ENCODE results near the gene FXYD3. TPM values are rescaled to one million over a fixed set of nuclear protein-coding genes. Genes with fewer than 3 reads are reported as not detected.
A peak's percentile ranks its signal among the peaks of the same experiment; 100 is the strongest.

Gene FXYD3
- total RNA-seq, 1 donor from 2014 or later = 24.1 TPM

DNA sequence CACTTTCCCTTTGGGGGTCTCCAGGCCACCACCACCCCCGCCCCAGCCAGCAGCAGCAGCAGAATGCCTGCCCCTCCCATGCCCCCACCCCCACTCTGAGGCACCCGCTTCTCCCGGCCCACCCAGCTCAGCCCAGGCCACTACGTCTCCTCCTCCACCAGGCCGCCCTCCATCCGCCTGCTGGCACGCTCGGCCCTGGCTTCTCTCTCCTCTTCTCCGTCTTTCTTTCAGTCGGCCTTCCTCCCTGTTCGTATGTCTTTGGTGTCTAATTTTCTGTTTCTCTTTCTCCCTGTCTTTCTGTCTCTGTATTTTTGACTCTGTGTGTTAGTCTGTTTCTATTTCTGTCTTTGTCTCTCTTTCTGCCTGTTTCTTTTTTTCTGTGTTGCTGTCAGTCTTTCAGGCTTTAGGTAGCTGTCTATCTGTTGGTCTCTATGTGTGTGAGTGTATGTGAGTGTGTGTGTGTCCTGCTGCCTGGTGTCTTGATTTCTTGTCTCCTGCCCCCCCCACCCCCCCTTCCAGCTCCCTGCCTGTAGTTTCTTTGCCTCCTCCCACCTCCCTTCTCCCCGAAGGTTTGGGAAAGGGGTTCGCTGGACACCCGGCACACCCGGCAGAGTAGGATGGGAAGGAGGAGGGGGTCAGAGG, 19.1 kb downstream of the FXYD3 start, which contains the start of gene LGI4:
Gene LGI4, minus strand, starts transcription at position 459 of the 642 bp plus-strand sequence. Its CDS starts 379 bp downstream, at position 80.
- ATAC-seq (peak; percentile 2), DNase-seq (ENCODE audit: low spot score) (no peak)
- intact Hi-C loops (cut with DNase I) = no loop called here

DNA sequence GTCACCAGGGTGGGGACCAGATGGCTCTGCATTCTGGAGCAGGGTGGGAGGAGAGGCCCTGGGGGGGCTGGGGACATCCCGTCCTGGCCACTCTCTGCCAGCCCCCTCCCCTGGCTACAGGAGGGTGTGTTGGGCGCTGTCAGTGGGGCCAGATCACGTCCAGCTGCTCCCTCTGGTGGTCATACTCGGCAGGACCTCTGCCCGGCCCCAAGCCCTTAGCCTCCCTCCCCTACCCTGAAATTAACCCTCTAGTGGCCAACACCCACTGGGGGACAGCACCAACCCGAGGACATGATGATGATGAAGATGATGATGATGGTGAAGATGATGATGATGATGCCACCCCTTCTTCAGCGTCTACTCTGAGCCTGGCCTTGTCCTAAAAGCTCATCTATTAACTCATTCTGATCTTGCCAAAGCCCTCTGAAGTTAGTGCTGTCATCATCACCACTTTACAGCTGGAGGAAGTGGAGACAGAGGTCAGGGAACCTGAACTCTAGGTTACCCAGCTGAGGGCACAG, 19.8 kb downstream of the FXYD3 start:
- peak; percentile 95 for DNase-seq (ENCODE audit: low spot score)
- intact Hi-C loops (cut with DNase I) = no loop called here

DNA sequence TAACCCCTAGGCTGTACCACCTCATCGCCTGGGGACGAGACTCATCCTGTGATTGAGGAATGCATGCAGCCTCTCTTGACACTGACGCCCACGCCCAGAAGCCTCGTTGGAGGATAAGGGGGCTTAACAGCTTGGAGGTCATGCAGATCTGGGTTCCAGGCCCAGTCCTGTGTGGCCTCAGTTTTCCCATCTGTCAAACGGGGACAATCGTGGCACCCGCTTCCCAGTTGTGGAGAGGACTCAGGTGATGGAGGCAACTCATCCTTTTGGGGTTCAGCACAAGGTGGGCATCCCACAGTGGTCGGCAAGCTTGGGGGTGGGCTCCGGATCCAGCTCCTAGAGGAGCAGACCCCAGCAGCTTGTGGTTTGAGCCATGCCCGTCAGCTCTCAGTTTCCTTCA, 20.6 kb downstream of the FXYD3 start:
- intact Hi-C loops (cut with DNase I) = no loop called here
- DNase-seq (ENCODE audit: low spot score) = no peak
- no peak for ATAC-seq

More for the DNA sequence above, 19.8 kb downstream of the FXYD3 start:
- peak; percentile 64 for ATAC-seq

DNA sequence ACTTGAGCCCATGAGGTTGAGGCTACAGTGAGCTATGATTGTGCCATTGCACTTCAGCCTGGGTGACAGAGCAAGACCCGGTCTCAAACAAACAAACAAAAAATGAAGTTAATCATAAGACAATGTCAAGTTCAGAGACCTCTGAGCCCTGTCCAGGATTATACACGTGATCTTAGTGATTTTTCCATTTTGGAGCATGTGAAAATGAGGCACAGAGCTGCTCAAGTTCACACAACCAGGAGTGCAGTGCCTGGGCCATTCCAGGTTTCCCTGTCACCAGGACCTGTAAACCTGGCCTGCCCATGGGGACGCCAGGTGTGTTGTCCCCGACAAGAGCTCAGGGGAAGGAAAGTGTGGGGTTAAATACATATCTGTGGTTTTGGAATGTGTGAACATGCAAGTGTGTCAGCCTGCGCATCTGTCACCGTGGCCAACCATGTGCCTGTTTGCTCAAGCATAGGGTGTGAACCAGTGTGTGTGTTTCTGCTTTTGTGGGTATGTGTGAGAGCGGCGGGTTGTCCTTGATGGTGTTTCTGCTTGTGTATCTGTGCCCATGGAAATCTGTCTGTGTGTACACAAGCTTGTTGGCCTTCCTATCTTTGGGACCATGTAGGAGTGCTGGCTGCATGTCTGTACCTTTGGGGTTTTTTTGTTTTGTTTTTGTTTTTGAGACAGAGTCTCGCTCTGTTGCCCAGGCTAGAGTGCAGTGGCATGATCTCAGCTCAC, 21.5 kb downstream of the FXYD3 start:
- intact Hi-C loops (cut with DNase I) = no loop called here
- DNase-seq (ENCODE audit: low spot score) (no peak), ATAC-seq (no peak)

GRCh38 chr19:35138305-35138892, 22.8 kb downstream of the FXYD3 start, which contains the start of gene FXYD1:
TSS of gene FXYD1 (plus strand) at chr19:35138824. CDS start at chr19:35140080, 1,256 bp downstream.
- DNase-seq (ENCODE audit: low spot score) = peak; percentile 84
- intact Hi-C loops (cut with DNase I) = no loop called here

GRCh38 chr19:35140207-35140961, 24.8 kb downstream of the FXYD3 start:
- no peak for ATAC-seq
- DNase-seq (ENCODE audit: low spot score) = no peak
- intact Hi-C loops (cut with DNase I) = loop anchor here (5.0 to 10.0 kb wide), 3 partner anchors 73 to 574 kb away; partner anchors contain the start of genes KMT2B and USF2

More at GRCh38 chr19:35138305-35138892, 22.8 kb downstream of the FXYD3 start, which contains the start of gene FXYD1:
- peak; percentile 41 for ATAC-seq

DNA sequence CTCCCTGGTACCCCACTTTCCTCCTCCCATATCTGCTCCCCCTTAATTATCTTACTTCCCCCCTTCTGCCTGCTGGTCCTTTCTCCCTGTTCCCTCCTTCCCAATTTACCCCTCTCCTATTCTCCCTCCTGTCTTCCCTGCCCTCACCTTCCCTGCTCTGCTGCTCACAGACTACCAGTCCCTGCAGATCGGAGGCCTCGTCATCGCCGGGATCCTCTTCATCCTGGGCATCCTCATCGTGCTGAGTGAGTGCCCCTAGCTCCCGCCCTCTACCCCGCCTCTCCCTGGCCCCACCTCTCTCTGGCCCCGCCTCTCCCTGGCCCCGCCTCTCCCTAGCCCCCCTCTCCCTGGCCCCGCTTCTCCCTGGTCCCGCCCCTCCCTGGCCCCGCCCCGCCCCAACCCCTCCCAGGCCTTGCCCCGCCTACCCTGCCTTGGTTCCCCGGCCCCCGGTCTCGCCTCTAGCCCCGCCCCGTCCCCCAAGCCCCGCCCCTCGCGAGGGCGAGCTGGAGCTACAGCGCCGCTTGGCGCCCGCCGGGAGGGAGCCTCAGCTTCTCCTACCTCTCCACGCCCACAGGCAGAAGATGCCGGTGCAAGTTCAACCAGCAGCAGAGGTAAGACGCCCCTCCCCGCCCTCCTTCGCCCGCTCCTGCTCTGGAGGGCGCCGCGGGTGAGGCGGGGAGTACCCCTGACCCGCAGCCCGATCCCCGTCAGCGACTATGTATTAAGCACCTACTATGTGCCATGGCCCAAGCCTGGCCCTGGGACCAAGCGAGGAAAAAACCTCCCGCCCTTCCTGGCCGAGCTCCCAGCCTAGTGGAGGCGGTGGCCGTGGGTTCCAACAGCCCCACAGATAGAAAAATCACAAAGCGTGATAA, 25.6 kb downstream of the FXYD3 start:
- peak; percentile 98 for DNase-seq (ENCODE audit: low spot score)
- peak; percentile 79 for ATAC-seq
- intact Hi-C loops (cut with DNase I) = loop anchor here (5.0 to 10.0 kb wide), 3 partner anchors 74 to 574 kb away; partner anchors contain the start of genes KMT2B and USF2

GRCh38 chr19:35141837-35142605, 26.4 kb downstream of the FXYD3 start:
- ATAC-seq = no peak
- intact Hi-C loops (cut with DNase I) = loop anchor here (5.0 to 10.0 kb wide), 3 partner anchors 75 to 573 kb away; partner anchors contain the start of genes KMT2B and USF2
- peak; percentile 76 for DNase-seq (ENCODE audit: low spot score)

DNA sequence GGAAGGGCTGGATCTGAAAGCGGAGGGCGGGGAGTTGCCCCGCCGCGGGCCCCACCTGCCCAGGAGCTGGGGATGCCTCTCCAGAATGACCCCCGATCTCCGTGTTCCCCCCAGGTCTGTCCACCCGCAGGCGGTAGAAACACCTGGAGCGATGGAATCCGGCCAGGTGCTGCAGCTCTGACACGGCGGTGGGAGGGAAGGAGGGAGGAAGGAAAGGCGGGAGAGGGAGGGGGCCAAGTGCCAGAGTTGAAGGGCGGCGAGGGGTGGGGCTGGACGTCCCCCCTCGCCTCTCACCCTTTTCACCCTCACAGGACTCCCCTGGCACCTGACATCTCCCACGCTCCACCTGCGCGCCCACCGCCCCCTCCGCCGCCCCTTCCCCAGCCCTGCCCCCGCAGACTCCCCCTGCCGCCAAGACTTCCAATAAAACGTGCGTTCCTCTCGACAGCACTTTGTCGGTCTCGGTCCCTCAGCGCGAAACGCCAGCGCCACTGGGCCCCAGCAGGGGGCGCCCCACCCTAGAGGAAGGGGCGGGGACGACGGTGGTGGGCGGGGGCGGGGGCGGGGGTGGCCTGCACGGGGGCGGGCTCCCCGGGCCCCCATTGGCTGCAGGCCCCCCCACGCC, 27.1 kb downstream of the FXYD3 start:
- intact Hi-C loops (cut with DNase I) = loop anchor here (5.0 to 10.0 kb wide), 3 partner anchors 75 to 572 kb away; partner anchors contain the start of genes KMT2B and USF2
- DNase-seq (ENCODE audit: low spot score) = peak; percentile 77
- ATAC-seq = no peak

DNA sequence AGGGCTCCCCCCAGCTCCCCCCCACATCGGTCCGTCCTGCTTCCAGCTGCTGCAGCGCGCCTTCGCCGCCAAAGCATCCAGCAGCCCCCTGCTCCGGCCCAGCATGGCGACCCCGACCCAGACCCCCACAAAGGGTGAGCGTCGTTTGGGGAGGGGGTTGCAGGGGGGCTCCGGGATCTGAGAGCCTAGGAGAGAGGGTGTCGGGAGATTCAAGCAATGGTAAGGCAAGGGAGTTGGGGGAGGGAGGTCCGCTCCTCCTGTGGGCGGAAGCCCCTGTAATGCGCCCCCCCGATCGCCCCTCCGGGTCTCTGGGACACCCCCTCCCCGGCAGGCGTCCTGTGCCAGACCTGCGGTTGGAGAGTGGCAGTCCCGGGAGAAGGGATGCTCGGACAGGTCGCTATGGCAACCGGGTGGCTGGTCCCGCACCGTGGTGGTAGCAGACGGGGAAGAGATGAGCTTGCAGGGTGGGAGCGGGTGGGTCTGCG, 27.6 kb downstream of the FXYD3 start, which contains the start of gene FXYD7:
Gene FXYD7, plus strand, starts transcription at position 25 of the 485 bp plus-strand sequence. Its CDS starts 79 bp downstream, at position 104.
- DNase-seq (ENCODE audit: low spot score) (no peak), ATAC-seq (no peak)
- intact Hi-C loops (cut with DNase I) = loop anchor here (5.0 to 10.0 kb wide), 3 partner anchors 76 to 572 kb away; partner anchors contain the start of genes KMT2B and USF2

GRCh38 chr19:35143818-35144217, 28.2 kb downstream of the FXYD3 start:
- intact Hi-C loops (cut with DNase I) = loop anchor here (5.0 to 10.0 kb wide), 3 partner anchors 77 to 571 kb away; partner anchors contain the start of genes KMT2B and USF2
- ATAC-seq = no peak
- no peak for DNase-seq (ENCODE audit: low spot score)

- DNase-seq (ENCODE audit: low spot score) (no peak), ATAC-seq (no peak)
- intact Hi-C loops (cut with DNase I) = loop anchor here (5.0 to 10.0 kb wide), 3 partner anchors 77 to 571 kb away; partner anchors contain the start of genes KMT2B and USF2
Measured at GRCh38 chr19:35144259-35144599, 28.6 kb downstream of the FXYD3 start.

DNA sequence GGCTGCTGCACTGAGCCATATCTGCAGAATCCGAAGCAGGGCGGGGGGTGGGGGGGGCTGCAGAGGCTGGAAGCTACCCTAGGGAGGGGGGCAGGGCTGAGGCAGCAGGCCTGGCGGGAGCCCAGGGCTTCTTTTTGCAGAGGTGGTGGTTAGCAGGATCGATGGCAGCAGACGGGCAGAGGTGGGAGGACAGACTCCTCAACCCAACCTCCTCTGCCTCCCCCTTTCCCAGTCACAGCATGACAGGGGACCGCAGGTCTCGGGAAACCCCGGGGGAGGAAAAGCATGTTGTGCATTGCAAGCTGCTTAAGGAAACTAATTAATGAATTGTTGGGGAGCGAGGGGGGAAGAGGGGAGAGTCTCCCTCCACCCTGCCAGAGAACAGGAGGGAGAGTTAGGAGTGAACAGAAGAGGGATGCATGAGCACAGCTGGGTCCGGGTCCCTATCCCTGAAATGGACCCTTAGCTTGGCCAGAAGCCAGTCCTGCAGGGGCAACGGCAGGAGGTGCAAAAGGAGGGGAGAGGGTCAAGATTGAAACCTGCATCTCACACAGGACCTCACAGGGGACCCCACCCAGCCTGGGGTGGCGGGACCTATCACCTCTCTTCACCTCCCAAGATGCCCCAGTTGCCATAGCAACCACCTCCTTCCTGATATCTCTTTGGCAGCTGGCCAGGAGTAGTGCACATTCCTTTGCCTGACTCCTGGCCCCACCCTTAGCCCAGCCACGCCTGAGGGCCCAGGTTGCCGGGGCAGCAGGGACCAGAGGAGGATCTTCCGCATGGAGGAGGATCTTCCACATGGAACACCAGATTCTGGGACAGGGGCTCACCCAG, 29.2 kb downstream of the FXYD3 start:
- DNase-seq (ENCODE audit: low spot score) = no peak
- intact Hi-C loops (cut with DNase I) = loop anchor here (5.0 to 10.0 kb wide), 3 partner anchors 78 to 570 kb away; partner anchors contain the start of genes KMT2B and USF2

DNA sequence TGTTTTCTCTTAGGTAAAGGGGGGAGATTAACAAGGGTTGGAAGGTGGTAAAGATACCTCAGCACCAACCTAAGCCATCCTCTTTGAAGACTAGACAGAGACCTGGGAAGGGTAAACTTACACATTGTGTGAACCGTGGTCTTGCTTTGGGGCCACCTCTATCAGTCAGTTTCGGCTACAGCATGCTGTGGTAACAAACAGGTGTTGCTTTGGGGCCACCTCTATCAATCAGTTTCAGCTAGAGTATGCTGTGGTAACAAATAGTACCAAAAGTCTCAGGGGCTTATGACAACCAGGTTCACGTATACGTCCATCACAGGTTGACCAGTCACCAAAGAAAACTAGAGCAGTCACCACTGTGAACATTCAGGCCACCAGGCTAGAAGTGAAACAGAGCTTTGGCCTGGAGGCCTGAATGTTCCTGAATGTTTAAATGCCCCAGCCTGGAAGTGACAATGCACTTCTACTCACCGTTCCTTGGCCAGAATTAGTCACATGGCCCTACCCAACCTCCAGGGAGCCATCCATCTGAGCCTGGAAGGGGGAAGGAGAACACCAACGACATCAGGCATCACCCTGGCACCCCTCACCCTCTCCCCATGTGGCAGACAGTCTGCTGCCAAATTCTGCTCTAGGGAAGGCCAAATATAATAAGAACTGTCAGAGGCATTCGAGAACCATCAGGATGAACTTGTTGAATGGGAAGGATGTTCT, 31.3 kb downstream of the FXYD3 start:
- ATAC-seq (no peak), DNase-seq (ENCODE audit: low spot score) (no peak)
- intact Hi-C loops (cut with DNase I) = loop anchor here (10.0 kb wide), 1 partner anchor 568 kb away; the partner anchor contains the start of gene KMT2B

More for the DNA sequence above, 29.2 kb downstream of the FXYD3 start:
- ATAC-seq = no peak

All from sciatic nerve (tissue), 2 donors.